Endometrium (tissue), 2 donors: Measurements from ENCODE around the gene MACROD2.
A peak's percentile ranks its signal among the peaks of the same experiment; 100 is the strongest.

Experiments
- FAIRE-seq: peaks from 2 replicates; lab custom pipeline; 2012; peaks lifted over from hg19 to GRCh38; lab: Jason Lieb, UNC
- donor health status: control.
- donor health status: control.

The MACROD2 gene

GRCh38 chr20:16028923-16029322 lies 2033.6 kb downstream of the MACROD2 start:
- FAIRE-seq, result no peak

- FAIRE-seq, result no peak
Observed at GRCh38 chr20:16030253-16030652, 2034.9 kb downstream of the MACROD2 start.

GRCh38 chr20:16035576-16035975 lies 2040.3 kb downstream of the MACROD2 start:
- no peak for FAIRE-seq

- no peak for FAIRE-seq
Observed at GRCh38 chr20:16036331-16036730, 2041.0 kb downstream of the MACROD2 start.

- no peak for FAIRE-seq
Observed at GRCh38 chr20:16040742-16041141, 2045.4 kb downstream of the MACROD2 start.

- no peak for FAIRE-seq
Observed at GRCh38 chr20:16042731-16043130, 2047.4 kb downstream of the MACROD2 start.

GRCh38 chr20:16043931-16044330 lies 2048.6 kb downstream of the MACROD2 start:
- no peak for FAIRE-seq

GRCh38 chr20:16048876-16049275 lies 2053.6 kb downstream of the MACROD2 start:
- no peak for FAIRE-seq

GRCh38 chr20:16049529-16050093 lies 2054.3 kb downstream of the MACROD2 start:
- no peak for FAIRE-seq

- no peak for FAIRE-seq
Observed at GRCh38 chr20:16050366-16050765, 2055.1 kb downstream of the MACROD2 start.

- no peak for FAIRE-seq
Observed at GRCh38 chr20:16051968-16052367, 2056.7 kb downstream of the MACROD2 start.

- no peak for FAIRE-seq
Observed at GRCh38 chr20:16052456-16052855, 2057.1 kb downstream of the MACROD2 start.

- FAIRE-seq, result no peak
Observed at GRCh38 chr20:16054985-16055384, 2059.7 kb downstream of the MACROD2 start.

GRCh38 chr20:16057651-16058050 lies 2062.3 kb downstream of the MACROD2 start:
- peak; percentile 51 for FAIRE-seq

- FAIRE-seq, result no peak
Observed at GRCh38 chr20:16058268-16058667, 2063.0 kb downstream of the MACROD2 start.

GRCh38 chr20:16059841-16060240 lies 2064.5 kb downstream of the MACROD2 start:
- no peak for FAIRE-seq

GRCh38 chr20:16061351-16061750 lies 2066.0 kb downstream of the MACROD2 start:
- no peak for FAIRE-seq

- no peak for FAIRE-seq
Observed at GRCh38 chr20:16062661-16063581, 2067.6 kb downstream of the MACROD2 start.

GRCh38 chr20:16063881-16064280 lies 2068.6 kb downstream of the MACROD2 start:
- no peak for FAIRE-seq

GRCh38 chr20:16064989-16065707 lies 2069.8 kb downstream of the MACROD2 start:
- FAIRE-seq, result no peak

GRCh38 chr20:16066571-16066970 lies 2071.3 kb downstream of the MACROD2 start:
- no peak for FAIRE-seq

- no peak for FAIRE-seq
Observed at GRCh38 chr20:16069389-16070010, 2074.2 kb downstream of the MACROD2 start.
